B cell (primary cell): ENCODE measurements around the gene TMEM94. TPM values are rescaled to one million over a fixed set of nuclear protein-coding genes. Genes with fewer than 3 reads are reported as not detected.

Experiments used
- ATAC-seq: fragments of 200-7000 bp; cut with Tn5 transposase; one replicate; pipeline ENCODE4 v1.10.0; 2021; ENCODE audit warnings: low read depth, mild to moderate bottlenecking, moderate number of reproducible peaks, moderate library complexity
- CTCF ChIA-PET: fragments of 350-600 bp; sonication (Branson Sonifier 250); formaldehyde crosslinking; loops from one replicate; lab custom pipeline; 2021; ENCODE audit warnings: antibody characterized with exemption, inconsistent platforms; lab: Charles Lee
- POLR2A ChIA-PET: fragments of 350-600 bp; sonication (Branson Sonifier 250); formaldehyde crosslinking; loops from one replicate; lab custom pipeline; 2021; ENCODE audit warnings: antibody characterized with exemption; lab: Charles Lee
- DNase-seq: peaks from one replicate; pipeline ENCODE4 v3.0.0; 2013
- H2AFZ ChIP-seq: 2 replicates; pipeline ENCODE4 v1.6.1; 2012; ENCODE audit warnings: mild to moderate bottlenecking, low read depth, low read length; ENCODE audit not compliant: insufficient read depth, poor library complexity, severe bottlenecking
- H3K27ac ChIP-seq, 2 donors: 1 replicate in 1 of 2; 2 replicates in 1 of 2; pipeline ENCODE4 v1.5.1; 2012 to 2013; ENCODE audit warnings: low read length in 2 of 2, mild to moderate bottlenecking in 2 of 2, moderate library complexity in 1 of 2
- H3K27me3 ChIP-seq, 4 experiments: fragments of 200-600 bp in 1 of 4; sonication (generic) in 1 of 4; replicated peaks in 1 of 4; 1 replicate in 2 of 4; 2 replicates in 2 of 4; pipeline versions ENCODE4 v1.6.1 to v1.7.0; 2013 to 2016; ENCODE audit warnings: low read length in 3 of 4, mild to moderate bottlenecking in 2 of 4, mixed read lengths in 1 of 4, moderate library complexity in 1 of 4; ENCODE audit not compliant: insufficient read depth in 4 of 4, control insufficient read depth in 3 of 4; ENCODE audit errors: control extremely low read depth in 1 of 4
- H3K36me3 ChIP-seq, 2 experiments: replicated peaks in 1 of 2; 1 replicate in 1 of 2; 2 replicates in 1 of 2; pipeline versions ENCODE4 v1.6.1 to v1.7.1; 2013; ENCODE audit warnings: low read length in 1 of 2; ENCODE audit not compliant: insufficient read depth in 2 of 2, control insufficient read depth in 1 of 2; ENCODE audit errors: control extremely low read depth in 1 of 2, extremely low read depth in 1 of 2
- H3K4me1 ChIP-seq, 2 donors: fragments of 200-600 bp in 1 of 2; sonication (generic) in 1 of 2; 1 replicate in 1 of 2; 2 replicates in 1 of 2; pipeline versions ENCODE4 v1.5.1 to v1.6.1; 2013 to 2017; ENCODE audit warnings: low read length in 2 of 2; ENCODE audit not compliant: control insufficient read depth in 2 of 2, insufficient read depth in 2 of 2
- H3K4me2 ChIP-seq: replicated peaks from 2 replicates; pipeline ENCODE3; 2012; ENCODE audit warnings: mild to moderate bottlenecking, low read depth, low read length; ENCODE audit not compliant: poor library complexity, severe bottlenecking
- H3K4me3 ChIP-seq, 5 experiments: fragments of 200-600 bp in 1 of 5; sonication (generic) in 1 of 5; 1 replicate in 3 of 5; 2 replicates in 2 of 5; pipeline versions ENCODE4 v1.5.1 to v1.7.0; 2011 to 2016; ENCODE audit warnings: low read length in 4 of 5, mild to moderate bottlenecking in 4 of 5, low read depth in 2 of 5, control low read depth in 1 of 5, moderate library complexity in 1 of 5; ENCODE audit not compliant: insufficient read depth in 1 of 5; ENCODE audit errors: control extremely low read depth in 1 of 5, extremely low read depth in 1 of 5
- H3K79me2 ChIP-seq: fragments of 200-600 bp; sonication (generic); one replicate; pipeline ENCODE4 v1.6.0; 2016; ENCODE audit warnings: low read length; ENCODE audit not compliant: control insufficient read depth, insufficient read depth
- H3K9ac ChIP-seq: fragments of 200-600 bp; sonication (generic); 2 replicates; pipeline ENCODE4 v1.6.1; 2017; ENCODE audit warnings: mild to moderate bottlenecking, low read length, moderate library complexity
- H3K9me3 ChIP-seq, 3 donors: one replicate each; pipeline versions ENCODE4 v1.6.1 to v1.7.1; 2013; ENCODE audit warnings: low read length in 2 of 3; ENCODE audit not compliant: control insufficient read depth in 2 of 3, insufficient read depth in 1 of 3; ENCODE audit errors: control extremely low read depth in 1 of 3
- H4K20me1 ChIP-seq: 2 replicates; pipeline ENCODE4 v1.6.0; 2012; ENCODE audit warnings: mild to moderate bottlenecking, low read length; ENCODE audit not compliant: insufficient read depth, control insufficient read depth, poor library complexity, severe bottlenecking
- H3K27ac Mint-ChIP-seq: one replicate; pipeline ENCODE4 v1.8.0; 2021; ENCODE audit warnings: mixed read lengths
- H3K27me3 Mint-ChIP-seq: one replicate; pipeline ENCODE4 v1.8.0; 2021; ENCODE audit warnings: mixed read lengths
- H3K4me1 Mint-ChIP-seq: one replicate; pipeline ENCODE4 v1.8.0; 2021; ENCODE audit warnings: mixed read lengths
- H3K4me3 Mint-ChIP-seq: one replicate; pipeline ENCODE4 v1.8.0; 2021; ENCODE audit warnings: mixed read lengths
- H3K9me3 Mint-ChIP-seq: one replicate; pipeline ENCODE4 v1.8.0; 2022; ENCODE audit warnings: mixed read lengths; ENCODE audit not compliant: insufficient read depth
- CTCF ChIP-seq: fragments of 200-600 bp; IDR thresholded peaks from one replicate; pipeline ENCODE4 v1.8.0; 2022; ENCODE audit warnings: antibody characterized with exemption, mild to moderate bottlenecking
- EZH2 ChIP-seq: IDR thresholded peaks from 2 replicates; pipeline ENCODE4 v1.6.1; 2012; ENCODE audit warnings: borderline replicate concordance, low read depth, mild to moderate bottlenecking, moderate library complexity, low read length; ENCODE audit not compliant: insufficient read depth, poor library complexity, severe bottlenecking
- WGBS: methylation state at CpG from one replicate; pipeline ENCODE4 v1.1.5; 2013; ENCODE audit warnings: missing lambda C conversion rate; ENCODE audit not compliant: insufficient coverage; 5-methylcytosine and 5-hydroxymethylcytosine counted together
- intact Hi-C: fragments of 100-400 bp; cut with micrococcal nuclease; formaldehyde crosslinking; loops from one replicate; pipeline ENCODE4 v1.10.0; 2022
- polyA plus RNA-seq: library from polyadenylated mRNA; depleted of rRNA; stranded (reverse); fragments of >200 nt; gene quantifications from 2 replicates; pipeline ENCODE4 v1.2.3, GENCODE V29; 2012
- total RNA-seq, 2 donors: library from RNA; stranded (reverse); fragments of 120-200 nt in 1 of 2; gene quantifications; 1 replicate in 1 of 2; 2 replicates in 1 of 2; pipeline versions ENCODE4 v1.2.3 to v1.2.4, GENCODE V29; 2013 to 2022

The TMEM94 gene
- total and polyA plus RNA-seq, 2 donors (not counting 1 experiment from before 2014, with no cell fraction given): 139 to 158 TPM

GRCh38 chr17:75496005-75496404, 39.6 kb downstream of the TMEM94 start:
- no peak overlapping the region for H3K4me2 ChIP-seq
- H2AFZ ChIP-seq: no peak overlapping the region
- no peak for DNase-seq
- Mint-ChIP-seq H3K4me3 (no peak overlapping the region), H3K27ac (no peak overlapping the region), H3K9me3 (no peaks in the 10 kb centered on the region), H3K27me3 (no peaks in the 10 kb centered on the region), H3K4me1 (no peaks in the 10 kb centered on the region)
- WGBS: 98% methylated on average over 11 of the region's 11 CpGs
- ChIA-PET CTCF (no interaction called here), POLR2A (no interaction called here)
- H3K79me2 ChIP-seq: no peaks in the 10 kb centered on the region
- no peak for TF ChIP-seq EZH2
- H4K20me1 ChIP-seq: no peaks in the 10 kb centered on the region
- intact Hi-C loops: no loop called here
- no peak overlapping the region for H3K9ac ChIP-seq
- peaks cover 0 to 62% of the 10 kb centered on the region in 2 experiments for H3K36me3 ChIP-seq
- no peak for ATAC-seq
- H3K9me3 ChIP-seq: no peaks in the 10 kb centered on the region
- no peak overlapping the region for H3K27ac ChIP-seq
- H3K4me3 ChIP-seq: no peak overlapping the region
- no peaks in the 10 kb centered on the region for H3K27me3 ChIP-seq
- no peaks in the 10 kb centered on the region for H3K4me1 ChIP-seq

GRCh38 chr17:75498039-75498725, 41.7 kb downstream of the TMEM94 start:
- DNase-seq: no peak
- TF ChIP-seq EZH2: no peak
- TF ChIP-seq CTCF: no peak
- H4K20me1 ChIP-seq: no peaks in the 10 kb centered on the region
- no peaks in the 10 kb centered on the region for H3K79me2 ChIP-seq
- no peak overlapping the region for H3K4me3 Mint-ChIP-seq
- H3K9ac ChIP-seq: no peak overlapping the region
- no peaks in the 10 kb centered on the region for H3K9me3 ChIP-seq
- ChIA-PET CTCF (interaction anchor here (0.6 kb wide), 1 partner anchor 51 kb away, joined by 5 read pairs; no protein-coding TSS in a partner anchor), POLR2A (no interaction called here)
- no peaks in the 10 kb centered on the region for H3K27me3 Mint-ChIP-seq
- no peak overlapping the region for H3K4me3 ChIP-seq
- no peaks in the 10 kb centered on the region for H3K27me3 ChIP-seq
- ATAC-seq: no peak
- no peaks in the 10 kb centered on the region for H3K9me3 Mint-ChIP-seq
- peaks cover 0 to 42% of the 10 kb centered on the region in 2 experiments for H3K36me3 ChIP-seq
- no peaks in the 10 kb centered on the region for H3K4me1 ChIP-seq
- no peaks in the 10 kb centered on the region for H3K4me1 Mint-ChIP-seq
- H3K27ac ChIP-seq: no peak overlapping the region
- no peak overlapping the region for H2AFZ ChIP-seq
- intact Hi-C loops: no loop called here
- H3K4me2 ChIP-seq: no peak overlapping the region
- H3K27ac Mint-ChIP-seq: no peak overlapping the region
- 34% methylated on average over 16 of the region's 21 CpGs for WGBS
